ENCODE results near the gene FHAD1.

DNA sequence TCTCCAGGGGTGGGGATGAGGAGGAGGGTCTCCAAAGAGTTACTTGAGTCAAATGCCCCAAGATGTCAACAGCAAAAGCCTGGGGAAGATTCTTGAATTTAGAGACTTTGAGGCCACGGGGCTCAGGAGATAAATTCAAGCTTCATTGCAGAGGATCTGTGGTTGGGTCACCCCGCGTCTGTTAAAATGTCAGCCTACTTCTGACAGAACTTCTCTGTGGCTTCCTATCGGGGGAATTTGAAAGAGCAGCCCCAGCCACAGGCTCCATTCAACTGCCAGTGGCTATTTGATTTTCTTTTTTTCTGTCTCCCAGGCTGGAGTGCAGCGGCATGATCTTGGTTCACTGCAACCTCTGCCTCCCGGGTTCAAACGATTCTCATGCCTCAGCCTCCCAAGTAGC, 100.2 kb downstream of the FHAD1 start:
- TF ChIP-seq, protein P1, sequence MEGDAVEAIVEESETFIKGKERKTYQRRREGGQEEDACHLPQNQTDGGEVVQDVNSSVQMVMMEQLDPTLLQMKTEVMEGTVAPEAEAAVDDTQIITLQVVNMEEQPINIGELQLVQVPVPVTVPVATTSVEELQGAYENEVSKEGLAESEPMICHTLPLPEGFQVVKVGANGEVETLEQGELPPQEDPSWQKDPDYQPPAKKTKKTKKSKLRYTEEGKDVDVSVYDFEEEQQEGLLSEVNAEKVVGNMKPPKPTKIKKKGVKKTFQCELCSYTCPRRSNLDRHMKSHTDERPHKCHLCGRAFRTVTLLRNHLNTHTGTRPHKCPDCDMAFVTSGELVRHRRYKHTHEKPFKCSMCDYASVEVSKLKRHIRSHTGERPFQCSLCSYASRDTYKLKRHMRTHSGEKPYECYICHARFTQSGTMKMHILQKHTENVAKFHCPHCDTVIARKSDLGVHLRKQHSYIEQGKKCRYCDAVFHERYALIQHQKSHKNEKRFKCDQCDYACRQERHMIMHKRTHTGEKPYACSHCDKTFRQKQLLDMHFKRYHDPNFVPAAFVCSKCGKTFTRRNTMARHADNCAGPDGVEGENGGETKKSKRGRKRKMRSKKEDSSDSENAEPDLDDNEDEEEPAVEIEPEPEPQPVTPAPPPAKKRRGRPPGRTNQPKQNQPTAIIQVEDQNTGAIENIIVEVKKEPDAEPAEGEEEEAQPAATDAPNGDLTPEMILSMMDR (conservative IDR thresholded peaks at IDR 0.05; ENCODE audit: low read length): no peak
- no peak for TF ChIP-seq EZH2phosphoT487 (IDR thresholded peaks at IDR 0.05; ENCODE audit: borderline replicate concordance, low read depth, low read length)
